HK-2 (cell line): ENCODE measurements around the gene BPIFB6.

Experiments
- DNase-seq: peaks from one replicate; pipeline ENCODE4 v3.0.0-alpha.2; 2018; ENCODE audit not compliant: unreplicated experiment

Gene BPIFB6

DNA sequence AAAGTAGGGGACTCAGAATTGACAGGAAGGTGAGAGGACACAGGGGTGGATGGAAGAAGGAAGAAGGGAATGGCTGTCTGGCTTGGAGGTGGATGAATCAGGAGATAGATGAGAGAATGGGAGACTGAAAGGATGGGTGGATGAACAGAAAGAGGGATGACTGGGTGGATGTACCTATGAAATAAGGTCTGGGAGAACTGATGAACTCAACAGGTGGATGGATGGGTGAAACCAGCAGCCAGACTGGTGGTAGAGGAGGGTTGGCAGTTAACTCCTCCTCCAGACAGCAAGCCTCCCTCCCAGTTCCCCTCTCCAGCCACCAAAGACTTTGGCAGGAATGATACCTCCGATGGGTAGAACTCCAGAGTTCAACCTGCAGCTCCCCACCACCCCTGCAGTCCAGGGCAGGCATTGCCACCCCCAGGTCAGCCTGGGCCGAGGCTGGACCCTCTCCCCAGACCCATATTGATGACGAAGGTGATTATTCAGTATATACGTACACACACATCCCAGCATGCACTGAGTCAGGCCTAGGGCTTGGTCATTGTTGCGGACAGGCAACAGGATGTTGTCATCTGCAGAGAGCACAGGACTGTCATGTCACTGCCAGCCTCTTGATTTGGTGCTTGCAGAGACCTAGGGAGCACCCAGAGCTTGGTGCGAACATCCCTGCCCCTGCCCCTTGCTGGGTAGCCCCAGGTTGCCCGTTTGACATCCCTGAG lies 29.2 kb upstream of the BPIFB6 start:
- no peak for DNase-seq

DNA sequence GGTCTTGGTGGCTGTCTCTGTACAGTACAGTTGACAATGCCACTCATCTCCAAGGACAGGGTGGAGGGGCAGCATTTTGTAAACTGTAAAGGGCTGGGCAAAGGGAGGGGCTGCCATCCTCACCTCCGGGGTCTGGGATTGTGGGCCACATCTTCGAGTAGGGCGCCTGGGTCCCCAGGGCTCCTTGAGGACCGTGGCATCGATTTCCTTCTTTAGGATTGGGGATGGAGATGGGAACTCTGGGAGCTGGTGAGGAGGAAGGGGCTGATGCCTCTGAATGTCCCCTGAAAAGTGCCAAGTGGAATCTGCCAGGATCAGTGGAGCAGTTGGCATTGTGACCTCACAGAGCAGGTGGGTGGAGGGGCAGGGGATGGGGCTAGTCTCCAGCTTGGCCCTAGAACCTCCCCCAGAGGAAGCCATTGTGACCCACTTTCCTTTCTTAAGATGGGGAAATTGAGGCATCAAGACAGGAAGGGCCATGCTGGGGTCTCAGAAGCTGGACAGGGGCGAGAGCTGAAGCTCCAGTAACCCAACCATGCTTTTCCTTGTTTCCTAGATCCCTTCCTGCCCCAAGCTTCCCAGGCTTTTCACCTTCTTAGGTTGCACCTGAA lies 27.2 kb upstream of the BPIFB6 start, which contains the start of gene SUN5:
Gene SUN5, minus strand, starts transcription at position 293 of the 611 bp plus-strand sequence. Its CDS starts 93 bp downstream, at position 200.
- no peak for DNase-seq

DNA sequence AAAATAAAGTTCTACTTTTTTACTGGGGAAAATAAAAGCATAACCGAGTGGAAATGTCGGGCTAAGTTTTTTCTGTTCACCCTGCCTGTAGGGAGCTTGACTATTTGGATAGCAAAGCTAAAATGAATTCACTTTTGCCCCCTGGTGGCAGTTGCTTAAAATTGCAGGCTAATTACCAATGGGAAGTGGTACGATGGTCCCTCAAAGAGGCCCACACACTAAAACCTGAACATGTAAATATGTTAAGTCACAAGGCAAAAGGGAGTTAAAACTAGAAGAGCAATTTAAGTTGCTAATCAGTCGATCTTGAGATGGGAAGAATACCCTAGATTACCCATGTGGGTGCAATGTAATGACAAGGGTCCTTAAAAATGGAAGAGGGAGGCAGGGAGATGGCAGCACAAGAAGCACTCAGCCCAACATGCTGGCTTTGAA lies 26.3 kb upstream of the BPIFB6 start:
- peak; percentile 7 for DNase-seq

DNA sequence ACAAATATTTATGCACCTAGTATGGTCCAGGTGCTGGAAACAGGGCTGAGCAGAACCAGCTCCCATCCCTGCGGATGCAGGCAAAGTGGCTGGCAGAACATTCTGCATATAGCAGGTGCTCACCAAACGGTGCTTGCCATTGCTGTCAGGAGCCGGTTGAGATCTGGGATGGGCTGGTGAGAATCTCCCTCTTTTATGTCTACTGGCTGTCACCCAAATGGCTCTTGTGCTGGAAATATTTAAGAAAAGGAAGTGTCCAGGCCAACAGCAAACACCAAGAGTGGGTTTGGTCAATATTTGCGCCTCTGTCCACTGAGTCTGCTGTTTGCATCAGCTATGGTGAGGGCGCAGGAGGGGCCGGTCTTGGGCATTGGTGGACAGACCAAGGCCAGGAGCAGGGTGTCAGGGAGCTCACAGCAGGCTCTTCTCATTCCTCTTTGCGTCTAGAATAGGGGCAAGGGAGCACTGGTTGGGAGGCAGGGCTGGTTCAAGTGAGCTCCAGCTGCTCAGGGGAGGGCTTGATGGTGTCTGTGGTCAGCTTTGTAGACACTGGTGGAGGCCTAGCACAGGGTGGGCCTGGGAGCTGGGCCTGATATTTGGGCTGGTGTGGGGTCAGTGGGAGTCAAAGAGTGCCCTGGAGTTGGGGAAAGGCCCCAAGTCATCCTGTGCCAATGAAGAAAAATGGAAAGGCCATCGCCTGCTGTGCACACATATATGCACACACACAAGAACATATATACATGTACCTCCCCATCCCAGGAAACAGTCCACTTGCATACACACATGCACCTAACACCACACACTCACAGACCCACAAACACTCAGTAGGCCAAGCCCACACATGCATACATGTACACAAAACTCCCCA lies 25.3 kb upstream of the BPIFB6 start:
- DNase-seq = no peak

DNA sequence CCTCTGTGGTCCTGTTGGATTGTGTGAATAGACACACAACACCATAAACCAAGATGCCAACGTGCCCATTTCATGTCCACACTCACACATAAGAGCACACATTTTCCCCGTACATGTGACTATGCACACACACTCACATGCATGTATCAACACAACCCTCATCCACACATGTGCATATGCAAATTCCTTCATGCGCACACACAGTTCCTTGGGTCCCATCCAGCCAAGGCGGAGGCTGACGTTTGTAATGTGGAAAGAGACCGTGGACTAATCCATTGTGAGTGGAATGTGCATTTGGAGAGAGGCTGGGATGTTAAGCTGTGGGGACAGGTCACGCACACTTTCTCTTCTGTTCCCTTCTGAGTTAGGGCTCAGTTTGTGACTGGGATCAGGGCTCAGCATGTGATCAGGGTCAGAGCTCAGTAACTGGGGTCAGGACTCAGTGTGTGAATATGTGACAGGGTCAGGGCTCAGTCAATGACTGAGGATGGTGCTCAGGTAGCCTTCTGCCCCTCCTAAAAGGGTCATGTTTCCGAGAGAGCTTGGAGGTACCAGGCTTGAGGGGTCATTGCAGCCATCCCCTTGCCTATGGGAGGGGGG lies 24.6 kb upstream of the BPIFB6 start:
- no peak for DNase-seq

DNA sequence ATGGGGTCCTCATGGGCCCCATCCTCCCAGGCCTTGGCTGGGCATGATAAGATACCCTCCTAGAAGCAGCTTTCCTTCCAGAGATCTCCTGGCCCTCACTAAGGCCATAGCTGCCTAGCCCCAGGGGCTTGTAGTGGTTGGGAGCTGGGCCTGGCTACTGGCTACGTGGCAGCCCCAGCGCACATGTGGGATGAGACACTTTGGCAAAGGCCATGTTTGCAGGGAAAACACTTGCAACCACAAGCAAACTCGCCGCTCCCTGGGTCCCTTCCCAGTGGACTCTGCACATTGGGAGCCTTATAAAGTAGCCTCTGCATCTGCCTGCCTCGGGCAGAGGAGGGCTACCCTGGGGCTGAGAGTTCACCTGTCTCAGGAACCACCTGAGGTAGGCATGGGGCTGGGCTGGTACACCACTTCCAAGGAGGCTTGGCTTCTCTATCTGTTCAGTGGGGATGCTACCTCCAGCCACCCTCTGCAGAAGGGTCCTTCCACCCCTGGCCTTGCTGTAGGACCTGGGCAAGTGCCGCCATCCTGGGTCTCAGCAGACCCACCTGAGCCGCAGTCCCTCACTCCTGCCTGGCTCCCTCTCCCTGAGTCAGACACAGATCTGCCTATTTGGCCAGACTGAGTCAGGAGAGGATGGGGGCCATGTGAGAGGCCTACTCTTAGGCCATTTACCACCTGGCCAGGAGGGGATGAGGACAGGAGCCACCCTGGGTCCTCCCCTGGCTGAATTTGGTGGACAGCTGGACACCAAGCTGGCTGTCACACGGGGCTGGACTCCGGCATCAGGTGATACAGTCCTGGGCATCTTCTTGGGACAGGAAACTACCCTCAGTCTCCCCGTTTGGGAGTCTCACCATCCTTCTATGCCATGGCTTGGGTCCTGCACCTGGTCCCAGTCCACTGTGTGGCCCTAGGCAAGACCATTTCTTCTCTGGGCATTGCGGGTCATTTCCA lies 23.8 kb upstream of the BPIFB6 start, which contains the start of gene BPIFB2:
Gene BPIFB2, plus strand, starts transcription at position 329 of the 960 bp plus-strand sequence. CDS start 871 bp downstream, outside the sequence.
- no peak for DNase-seq

DNA sequence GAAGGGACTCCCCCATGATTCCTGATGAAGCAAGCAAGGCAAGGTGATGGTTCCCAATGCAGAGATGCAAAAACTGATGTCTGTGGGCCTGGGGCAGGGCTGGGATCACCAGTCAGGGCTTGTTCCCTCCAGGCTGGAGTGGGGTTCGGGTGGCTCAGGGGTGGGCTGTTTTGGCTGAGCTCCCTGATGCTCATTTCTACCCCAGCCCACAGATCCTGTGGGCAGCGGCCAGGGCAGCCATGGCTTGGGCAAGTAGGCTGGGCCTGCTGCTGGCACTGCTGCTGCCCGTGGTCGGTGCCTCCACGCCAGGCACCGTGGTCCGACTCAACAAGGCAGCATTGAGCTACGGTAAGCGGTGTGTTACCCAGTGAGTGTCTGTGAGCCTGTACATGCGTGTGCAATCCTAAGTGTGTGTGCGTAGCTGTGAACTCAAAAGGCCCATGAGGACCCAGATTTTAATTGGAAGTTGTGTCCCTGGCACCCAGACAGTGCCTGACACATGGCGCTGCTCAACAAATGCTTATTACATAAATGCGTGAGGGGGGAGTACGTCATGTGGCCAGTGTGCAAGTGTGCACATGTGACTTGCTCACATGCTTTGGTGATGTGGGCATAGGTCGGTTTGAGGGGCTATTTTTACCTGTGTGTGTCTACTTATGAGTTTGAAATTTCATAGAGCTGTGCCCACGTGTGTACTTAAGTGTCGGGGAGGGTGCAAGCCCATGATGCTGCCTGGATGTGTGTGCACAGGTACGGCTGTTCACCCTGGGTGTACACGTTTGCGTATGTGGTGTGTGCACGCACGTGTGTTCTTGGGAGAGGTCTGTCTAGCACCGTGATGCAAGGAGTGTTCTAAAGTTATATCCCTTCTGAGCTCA lies 22.9 kb upstream of the BPIFB6 start:
- no peak for DNase-seq

DNA sequence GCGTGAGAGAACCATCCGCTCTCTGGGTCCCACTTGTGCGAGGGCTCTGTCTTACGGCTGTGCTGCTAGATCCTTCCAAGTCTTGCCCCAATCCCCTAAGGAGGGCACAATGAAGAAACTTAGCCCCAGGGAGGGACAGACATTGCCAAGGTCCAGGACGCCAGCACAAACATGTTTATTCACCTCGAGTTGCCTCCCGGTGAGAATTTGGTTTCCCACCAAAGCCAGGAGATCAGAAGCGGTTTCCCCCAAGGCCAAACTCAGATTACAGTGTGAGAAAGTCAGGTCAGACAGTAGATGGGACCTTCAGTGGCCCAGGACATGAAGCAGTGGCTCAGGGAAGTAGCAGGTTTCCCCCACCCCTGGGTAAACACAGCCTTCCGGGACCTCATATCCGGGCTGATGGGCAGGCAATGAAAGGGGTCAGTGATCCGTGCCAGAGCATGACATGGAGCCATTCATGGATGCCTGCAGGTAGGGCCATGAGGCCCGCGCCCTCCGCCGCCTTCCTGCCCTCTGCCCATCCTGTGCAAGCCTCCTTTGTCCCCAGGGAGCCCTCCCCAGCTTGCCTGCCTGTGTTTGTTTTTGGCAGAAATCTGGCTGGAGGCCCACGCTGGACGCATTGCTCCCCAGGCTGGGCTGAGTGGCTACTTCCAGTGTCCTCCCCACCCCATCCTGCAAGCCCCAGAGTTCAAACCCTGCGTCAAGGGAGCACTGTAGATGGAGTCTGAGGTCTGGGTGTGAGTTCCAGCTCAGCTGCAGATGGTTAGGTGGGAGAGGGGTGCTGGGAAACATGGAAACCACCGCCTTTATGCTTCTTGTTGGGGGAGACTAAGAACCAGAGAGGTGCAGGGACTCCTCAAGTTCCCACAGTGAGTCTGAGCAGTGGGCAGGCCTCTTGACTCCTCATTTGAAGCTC lies 22.0 kb upstream of the BPIFB6 start:
- DNase-seq = peak; percentile 19

DNA sequence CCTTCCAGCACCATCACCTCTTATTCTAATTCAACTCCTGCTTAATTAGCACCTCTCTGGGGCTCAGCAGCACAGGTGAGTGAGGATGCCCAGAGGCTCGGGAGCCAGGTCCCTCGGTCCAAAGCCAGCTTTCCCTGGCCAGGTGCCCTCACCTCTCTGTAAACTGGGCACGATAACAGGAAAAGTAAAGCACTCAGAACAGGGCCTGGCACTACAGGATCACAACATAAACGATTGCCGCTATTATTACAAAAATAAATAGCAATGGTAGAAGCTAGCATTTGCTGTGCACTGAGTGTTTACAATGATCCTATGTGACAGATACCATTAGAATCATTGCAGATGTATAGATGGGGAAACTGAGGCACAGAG lies 21.3 kb upstream of the BPIFB6 start:
- DNase-seq = no peak

DNA sequence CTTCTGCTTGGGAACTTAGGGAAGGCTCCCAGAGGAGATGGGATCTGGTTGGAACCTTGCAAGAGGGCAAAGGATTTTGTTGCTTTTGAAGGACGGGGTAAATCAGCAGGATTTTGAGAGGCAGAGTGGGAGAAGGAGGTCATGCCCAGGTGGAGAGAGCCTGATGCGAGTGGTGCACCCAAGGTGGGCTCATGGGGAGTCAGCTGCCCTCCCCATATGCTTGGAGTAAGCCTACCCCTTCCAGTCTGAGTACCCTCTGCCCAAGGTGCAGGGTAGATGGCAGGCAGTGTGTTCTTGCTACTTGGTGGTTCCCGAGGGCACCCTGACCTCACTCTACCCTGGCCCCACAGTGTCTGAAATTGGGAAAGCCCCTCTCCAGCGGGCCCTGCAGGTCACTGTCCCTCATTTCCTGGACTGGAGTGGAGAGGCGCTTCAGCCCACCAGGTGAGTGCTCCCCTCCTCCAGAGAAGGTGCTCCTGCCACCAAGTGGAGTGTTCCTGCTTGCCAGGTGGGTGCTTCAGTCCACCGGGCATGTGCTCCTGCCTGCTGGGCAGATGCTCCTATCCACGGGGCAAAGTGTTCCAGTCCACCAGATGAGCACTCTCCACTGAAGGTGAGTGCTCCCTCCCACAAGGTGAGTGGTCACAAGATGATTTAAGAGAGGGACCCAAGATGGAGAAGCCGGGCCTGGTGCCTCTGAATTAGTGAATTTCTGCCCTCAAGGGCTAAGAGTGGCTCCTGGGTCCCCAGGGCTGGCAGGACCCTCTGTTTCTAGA lies 20.6 kb upstream of the BPIFB6 start:
- DNase-seq = no peak

DNA sequence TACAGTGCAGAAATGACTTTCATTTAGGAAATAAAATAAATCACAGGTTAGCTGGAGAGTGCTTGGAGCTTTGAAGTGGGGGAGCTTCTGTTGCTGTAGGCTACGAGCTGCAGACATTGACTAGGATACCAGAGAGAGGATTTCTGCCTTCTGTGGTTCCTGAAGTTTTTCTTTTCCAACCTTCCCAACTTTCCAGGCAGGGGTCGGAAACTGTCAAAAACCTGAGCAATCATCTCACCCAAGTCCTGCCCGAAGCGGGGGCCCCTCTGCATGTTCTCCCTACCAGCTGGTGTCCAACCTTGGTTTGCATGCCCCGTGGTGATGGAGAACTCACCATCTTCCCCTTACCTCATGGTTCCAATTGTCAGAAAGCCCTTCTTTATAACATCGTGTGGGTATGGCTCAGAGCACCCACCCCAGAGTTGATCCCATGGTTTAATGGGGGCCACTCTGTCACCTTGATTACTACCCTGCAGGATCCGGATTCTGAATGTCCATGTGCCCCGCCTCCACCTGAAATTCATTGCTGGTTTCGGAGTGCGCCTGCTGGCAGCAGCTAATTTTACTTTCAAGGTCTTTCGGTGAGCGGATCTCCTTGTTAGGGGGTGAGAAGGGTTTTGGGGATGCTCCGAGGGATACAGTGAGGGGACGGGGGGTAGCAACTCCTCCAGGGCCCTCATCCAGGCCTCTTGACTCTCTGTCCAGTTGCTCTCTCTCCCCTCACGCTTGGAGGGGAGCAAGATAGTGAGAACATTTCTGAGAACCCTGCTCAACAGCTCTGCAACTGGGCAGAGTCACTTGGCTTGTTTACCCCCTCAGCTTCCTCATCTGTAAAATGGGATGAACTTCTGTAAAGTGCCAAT lies 18.9 kb upstream of the BPIFB6 start:
- no peak for DNase-seq

DNA sequence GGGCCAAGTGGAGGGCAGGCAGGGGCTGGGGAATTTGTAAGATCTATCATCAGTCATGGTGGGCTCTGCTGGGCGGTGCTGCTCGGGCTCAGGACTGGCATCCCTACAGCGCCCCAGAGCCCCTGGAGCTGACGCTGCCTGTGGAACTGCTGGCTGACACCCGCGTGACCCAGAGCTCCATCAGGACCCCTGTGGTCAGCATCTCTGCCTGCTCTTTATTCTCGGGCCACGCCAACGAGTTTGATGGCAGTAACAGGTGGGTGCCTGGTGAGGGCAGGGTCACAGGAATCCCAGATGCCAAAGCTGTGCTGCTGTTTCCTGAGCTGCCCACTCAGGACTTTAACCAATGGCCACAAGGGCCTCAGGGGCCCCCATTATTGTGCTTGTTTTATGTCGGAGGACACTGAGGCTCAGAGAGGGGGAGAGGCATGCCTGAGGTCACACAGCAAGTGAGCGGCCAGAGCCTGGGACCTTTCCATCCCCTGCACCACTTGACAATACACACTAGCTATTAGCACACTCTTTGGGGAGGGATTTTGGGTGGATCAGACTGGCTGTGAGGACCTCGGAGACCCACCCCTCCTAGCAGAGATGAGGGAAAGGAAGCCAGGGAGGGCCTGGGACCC lies 17.6 kb upstream of the BPIFB6 start:
- DNase-seq = no peak

DNA sequence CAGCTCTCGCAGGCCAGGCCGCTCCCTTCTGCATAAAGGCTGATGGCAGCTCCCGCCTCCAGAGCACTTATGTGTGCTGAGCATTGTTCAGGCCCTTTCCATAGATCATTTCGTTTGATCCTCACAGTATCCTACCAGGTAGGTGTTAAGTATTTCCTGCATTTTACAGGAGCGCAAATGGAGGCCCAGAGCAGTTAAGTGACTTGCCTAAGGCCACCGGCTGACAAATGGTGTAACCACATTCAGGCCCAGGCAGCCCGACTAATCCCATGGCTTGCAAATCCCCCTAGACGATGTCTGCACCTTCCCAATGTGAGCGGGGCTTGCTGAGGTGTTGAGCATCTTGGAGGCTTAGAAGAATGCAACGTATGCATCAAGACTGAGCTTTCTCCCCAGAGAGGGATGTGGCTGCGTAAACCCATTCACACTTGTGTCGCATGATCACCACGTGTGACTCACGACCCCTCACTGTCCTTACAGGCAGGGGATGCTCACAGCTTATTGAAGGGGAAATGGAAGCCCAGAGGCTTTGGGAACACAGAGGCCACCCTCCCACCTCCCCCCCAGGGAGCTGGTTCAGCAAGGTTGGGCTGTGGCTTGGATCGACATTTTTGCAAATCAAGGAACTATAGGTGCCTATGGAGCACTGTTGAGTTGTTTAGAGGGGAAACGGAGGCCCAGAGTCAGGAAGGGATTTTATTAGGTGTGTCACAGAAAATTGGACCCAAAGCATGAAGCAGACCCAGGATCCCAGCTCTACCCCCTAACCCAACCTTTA lies 16.9 kb upstream of the BPIFB6 start:
- no peak for DNase-seq

DNA sequence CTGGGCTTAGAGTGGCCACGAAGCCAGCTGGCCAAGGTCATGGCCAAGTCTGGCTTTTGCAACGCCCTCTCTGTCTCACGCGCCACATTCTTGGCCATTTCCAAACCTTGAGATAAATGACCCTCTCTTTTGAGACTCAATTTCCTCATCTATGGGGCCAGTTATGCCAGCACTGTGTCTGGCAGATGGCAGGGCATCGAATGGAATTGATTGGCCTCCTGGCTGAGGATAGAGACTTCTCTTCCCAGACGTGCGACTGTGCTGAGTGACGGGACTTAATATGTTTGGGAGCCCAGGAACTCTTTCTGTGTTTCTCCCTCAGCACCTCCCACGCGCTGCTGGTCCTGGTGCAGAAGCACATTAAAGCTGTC lies 16.3 kb upstream of the BPIFB6 start:
- no peak for DNase-seq

DNA sequence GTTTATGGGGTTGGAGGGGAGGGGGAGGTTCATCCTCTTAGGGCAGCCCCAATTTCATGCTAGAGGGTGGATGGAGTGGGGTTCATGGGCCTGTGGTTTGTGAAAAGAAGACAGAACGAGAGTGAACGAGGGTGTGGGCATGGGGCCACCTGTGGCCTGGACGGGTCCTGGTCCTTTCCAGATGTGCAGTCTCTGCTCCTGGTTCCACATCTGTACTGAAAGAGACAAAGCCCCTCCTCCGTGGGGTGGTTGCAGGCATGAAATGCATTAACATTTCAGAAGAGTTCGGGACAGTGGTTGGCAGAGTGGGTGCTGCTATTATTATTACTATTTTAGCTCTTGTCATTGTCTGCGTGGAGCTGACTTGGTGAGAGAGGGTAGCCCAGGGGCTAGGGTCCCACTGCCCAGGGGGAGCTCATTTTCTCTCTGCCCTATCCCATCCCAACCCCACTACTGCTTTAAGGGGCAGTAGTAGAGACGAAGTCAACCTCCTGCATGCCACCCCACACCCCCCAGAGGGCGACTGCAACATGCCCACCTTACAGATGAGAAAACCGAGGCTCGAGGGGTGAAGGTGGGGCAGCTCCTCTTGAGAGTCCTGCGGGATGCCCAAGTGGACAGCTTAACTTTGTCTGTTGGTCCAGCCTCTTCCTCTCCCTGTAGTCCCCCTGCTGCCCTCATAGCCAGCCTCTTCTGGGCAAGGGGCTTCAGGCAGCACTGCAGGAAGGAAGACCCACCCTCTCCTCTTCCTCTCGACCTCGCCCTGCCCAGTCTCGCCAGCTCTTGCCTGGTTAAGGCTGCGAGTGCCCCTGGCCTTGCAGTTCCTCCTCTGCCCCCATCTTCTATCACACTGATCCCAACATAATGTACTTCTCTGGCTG lies 15.5 kb upstream of the BPIFB6 start:
- no peak for DNase-seq
